HG03103 (cell line): ENCODE measurements around the gene COG5.
"Not testable (repeated sequence)": the region's sequence is repeated elsewhere in the genome, so short reads cannot be mapped to it uniquely, and the experiment has no call there.

Experiments used
- ATAC-seq: cut with Tn5 transposase; IDR thresholded peaks from one replicate; pipeline ENCODE4 v1.9.1; 2021; ENCODE audit warnings: low read depth; ENCODE audit not compliant: unreplicated experiment

COG5 gene

DNA sequence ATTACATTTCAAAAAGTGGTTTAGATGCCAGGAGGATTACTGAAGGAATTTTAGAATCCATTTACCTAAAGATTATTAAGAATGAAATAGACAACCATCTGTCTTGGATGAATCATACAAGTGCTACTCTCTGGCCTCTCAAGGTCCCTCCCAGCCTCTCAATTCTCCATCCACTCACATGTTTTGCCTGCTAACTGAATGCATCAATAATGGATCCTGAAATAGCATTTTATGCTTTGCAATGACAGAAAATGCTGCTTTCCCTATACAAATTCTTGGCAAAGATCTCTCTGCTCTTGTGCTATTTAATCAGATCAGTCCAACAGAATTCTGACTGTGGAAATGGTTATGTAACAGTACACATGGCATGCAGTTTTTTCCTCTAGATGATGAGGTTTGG, 326.9 kb downstream of the COG5 start:
- no peak for ATAC-seq

DNA sequence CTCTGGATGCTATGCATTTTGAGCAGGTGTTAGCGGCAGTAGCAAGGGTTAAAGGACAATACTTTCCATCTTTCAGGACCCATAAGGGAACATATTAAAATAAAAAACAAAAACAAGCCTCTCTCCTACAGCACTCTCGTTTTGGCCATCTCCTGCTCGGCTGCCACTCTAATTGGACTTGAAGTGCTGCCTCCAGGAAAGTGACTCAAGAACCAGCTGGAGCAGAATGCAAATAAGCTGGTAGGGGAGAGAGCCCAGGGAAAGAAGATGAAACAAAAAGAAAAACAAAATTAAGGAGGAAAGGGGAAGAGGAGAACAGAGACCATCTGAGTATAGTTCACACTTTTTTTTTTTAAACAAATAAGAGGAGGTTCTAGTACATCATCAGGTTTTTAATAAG, 329.3 kb downstream of the COG5 start:
- no peak for ATAC-seq

DNA sequence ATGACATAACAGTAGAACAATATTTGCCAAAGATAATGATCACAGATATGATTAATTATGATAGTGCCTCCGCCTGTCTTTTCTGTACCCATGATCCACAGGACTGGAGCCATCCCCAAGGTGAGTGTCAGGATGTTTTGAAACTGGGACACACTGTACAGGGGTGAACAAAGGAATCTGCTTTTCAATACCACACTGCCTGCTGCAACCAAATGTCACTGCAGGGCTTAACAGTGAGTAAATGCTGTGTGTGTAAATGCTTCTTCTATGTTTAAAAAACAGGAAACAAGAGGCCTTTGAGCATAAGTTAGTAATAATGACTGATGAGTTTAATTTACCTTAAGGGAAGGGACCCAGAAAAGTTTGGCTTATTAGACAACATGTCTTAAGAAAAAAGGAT, 329.7 kb downstream of the COG5 start:
- no peak for ATAC-seq

DNA sequence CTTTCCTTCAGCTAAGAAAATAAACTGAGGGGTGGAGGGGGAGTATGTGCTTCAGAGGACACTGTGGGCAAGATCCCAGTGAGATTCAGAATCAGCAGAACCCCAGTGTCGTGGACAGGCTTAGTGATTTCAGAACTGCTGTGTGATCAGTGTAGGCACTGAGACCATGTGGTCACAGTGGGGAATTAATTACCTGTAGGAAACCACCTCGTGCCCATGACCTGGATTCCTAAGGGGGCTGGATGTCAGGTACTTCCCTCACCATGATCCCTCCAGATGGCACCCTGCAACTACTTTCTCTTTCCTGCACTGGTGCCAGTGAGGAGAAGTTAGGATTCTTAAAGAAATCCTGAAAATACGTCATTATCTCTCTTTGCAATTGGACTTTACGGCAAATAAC, 330.5 kb downstream of the COG5 start:
- no peak for ATAC-seq

- no peak for ATAC-seq
These were observed 331.1 kb downstream of the COG5 start for GRCh38 chr7:107232568-107233090.

- no peak for ATAC-seq
These were observed 333.4 kb downstream of the COG5 start for GRCh38 chr7:107230334-107230733.

- no peak for ATAC-seq
These were observed 335.4 kb downstream of the COG5 start for GRCh38 chr7:107228291-107228690.

- no peak for ATAC-seq
These were observed 339.1 kb downstream of the COG5 start for GRCh38 chr7:107224374-107225223.

DNA sequence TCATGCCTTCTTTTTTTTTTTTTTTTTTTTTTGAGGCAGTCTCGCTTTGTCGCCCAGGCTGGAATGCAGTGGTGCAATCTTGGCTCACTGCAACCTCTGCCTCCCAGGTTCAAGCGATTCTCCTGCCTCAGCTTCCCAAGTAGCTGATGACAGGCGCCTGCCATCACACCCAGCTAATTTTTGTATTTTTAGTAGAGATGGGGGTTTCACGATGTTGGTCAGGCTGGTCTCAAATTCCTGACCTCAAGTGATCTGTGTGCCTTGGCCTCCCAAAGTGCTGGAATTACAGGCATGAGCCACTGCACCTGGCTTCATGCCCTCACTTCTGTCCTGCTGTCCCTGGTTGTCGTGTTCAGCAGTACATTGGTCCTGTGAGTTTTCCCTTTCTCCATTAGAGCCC, 342.9 kb downstream of the COG5 start:
- ATAC-seq, result not testable (repeated sequence)

DNA sequence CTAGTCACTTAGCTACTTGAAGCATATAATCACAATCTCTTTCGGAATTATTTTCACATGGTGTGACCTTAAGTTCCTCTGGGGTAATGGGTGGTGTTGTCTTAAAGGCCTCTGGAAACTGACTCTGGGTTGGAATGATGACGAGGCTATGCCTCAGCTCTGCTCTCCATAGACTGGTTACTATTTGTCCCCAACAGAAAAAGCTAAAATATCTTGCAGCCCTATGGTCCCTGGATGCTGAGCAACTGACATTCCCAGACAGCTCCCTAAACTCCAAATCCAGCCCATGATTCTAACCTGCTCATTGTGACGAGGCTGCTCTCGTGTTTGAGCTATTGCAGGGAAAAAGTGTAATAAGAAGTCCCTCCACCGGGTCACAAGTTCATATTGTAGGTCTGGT, 343.4 kb downstream of the COG5 start:
- ATAC-seq, result no peak

DNA sequence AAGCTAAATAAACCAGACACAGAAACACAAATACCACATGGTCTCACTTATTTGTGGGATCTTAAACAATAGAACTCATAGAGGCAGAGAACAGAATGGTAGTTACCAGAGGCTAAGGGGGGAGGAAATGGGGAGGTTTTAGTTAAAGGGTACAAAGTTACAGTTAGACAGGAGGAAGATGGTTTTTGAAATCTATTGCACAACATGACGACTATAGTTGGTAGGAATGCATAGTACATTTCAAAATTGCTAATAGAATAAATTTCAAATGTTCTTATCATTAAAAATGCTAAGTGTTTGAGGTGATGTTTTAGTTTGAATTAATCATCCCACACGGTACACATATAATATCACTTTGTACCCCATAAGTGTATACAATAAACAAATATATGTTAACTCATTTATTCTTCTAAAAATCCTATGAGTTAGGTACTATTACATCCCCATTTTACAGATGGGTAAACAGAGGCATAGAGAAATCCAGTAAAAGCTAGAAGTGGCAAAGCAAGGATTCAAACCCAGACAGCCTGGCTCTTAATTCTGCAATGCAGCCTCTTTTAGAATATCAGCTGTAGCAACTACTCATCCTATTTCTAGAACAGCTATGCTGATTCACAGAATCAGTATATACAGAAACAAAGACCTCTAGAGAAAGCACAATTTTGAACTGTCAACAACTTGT, 344.0 kb downstream of the COG5 start:
- no peak for ATAC-seq

- no peak for ATAC-seq
These were observed 349.8 kb downstream of the COG5 start for GRCh38 chr7:107213945-107214344.

DNA sequence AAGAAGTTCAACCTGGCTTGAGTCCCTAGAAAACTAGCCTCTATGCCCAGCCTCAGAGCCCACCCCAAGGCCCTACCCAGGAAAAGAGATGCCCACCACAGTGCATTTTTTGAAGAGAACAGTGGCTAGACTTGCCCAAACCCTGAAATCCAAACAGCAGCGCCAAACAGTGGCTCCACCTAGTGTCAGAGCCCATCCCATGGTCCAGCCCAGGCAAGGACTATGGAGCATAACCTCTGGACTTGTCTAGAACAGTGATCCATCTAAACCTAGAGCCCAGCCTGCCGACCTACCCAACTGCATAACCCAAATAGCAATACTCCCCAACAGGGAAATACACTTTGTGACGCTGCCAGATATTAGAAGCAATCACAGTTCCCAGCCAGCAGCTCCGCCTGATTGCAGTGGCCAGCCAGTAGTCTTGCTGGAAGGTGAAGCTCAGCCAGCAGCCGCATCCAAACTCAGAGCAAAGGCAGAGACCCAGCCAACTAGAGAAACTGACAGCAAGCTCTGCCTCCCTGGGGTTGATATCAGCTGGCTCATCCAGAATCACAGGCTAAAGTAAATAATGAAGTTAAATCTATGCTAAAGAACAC, 350.4 kb downstream of the COG5 start:
- no peak for ATAC-seq

GRCh38 chr7:107212725-107213124, 351.0 kb downstream of the COG5 start:
- ATAC-seq, result no peak

DNA sequence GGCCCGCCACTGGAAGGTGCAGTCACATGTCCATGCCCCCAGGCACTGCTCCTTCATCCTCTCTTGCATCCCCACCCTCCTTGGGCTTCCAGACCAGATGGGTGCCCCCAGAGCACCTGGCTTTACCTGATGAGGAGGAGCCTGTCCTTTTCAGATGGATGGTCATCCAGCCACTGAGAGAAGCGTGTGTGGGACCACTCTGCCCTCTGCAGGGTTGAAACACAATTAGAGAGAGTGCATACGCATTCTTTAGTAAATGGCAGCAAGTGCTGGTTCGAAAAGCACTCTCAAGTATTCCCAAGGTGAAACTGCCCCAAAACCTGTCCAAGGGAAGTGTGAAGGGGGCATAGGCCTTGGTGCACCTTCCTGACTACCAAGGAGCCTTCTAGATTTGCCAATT, 353.3 kb downstream of the COG5 start:
- no peak for ATAC-seq

DNA sequence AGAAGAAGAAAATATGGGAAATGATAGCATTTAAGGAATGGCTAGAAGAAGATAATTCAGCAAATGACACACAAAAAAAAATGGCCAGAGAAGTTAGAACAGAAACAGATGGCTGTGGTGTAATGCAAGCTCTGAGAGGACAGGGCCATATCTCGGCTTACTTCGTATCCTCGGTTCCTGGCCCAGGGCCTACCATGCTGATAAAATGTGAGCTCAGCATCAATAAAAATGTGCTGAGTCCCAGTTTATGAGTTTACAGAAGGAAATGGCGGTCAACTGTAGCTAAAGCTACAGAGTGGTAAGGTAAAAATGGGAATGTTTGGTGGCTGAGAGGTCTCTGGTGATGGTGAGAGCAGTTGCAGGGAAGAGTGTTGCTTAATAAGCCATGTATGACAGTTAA, 354.2 kb downstream of the COG5 start:
- no peak for ATAC-seq

DNA sequence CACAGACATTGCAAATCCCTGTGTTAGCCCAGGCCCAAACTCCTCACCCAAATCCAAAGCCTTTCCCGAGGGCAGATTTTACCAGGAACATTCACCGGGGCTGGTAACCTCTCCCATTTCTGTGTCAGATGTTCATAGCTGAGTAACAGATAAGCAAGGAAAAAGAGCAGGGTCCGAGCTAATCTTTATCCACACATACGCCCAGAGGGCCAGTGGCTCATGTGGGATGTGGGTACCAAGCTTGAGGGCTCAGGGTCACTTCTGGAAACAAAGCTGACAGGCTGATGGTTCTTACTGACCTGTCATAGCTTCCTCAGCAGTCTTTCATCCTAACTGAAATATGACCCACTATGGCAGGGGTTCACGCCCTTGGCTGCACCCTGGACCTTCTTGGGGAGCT, 355.2 kb downstream of the COG5 start:
- ATAC-seq, result no peak

- ATAC-seq, result no peak
These were observed 355.6 kb downstream of the COG5 start for GRCh38 chr7:107208024-107208521.

DNA sequence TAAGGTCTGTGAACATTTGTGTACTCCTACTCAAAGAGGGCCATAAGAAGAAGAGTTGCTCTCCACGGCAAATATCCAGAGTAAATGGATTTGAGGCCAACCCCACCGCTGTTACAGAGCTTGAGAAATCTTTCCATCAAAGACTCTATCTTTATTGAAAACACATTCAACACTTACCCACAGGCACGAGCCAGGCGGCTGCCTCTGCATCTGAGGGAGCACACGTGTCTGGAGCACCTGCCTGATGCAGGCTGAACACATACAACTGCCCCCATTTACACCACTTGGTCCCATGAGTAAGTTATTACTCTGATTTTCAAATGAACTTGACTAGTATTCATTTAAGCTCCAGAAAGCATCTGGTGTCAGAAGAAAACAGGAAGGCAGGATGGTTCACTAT, 356.3 kb downstream of the COG5 start:
- no peak for ATAC-seq

DNA sequence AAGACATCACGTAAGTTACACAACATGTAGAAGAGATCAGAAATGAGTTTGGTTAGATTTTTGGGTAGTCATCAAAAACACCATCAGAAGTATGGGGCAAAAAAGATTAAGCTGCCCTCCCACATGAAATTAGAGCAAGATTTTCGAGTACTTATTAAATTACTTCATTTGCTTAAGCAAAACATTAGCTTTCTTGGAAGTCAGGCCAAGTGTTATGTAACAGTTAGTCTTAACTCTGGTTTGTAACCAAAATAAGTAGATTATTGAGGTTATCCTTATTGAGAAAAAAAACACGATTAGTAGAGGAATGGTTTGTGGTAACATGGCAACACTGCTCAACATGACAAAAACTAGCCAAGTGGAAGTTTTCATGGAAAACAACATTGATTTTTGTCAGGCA, 357.0 kb downstream of the COG5 start:
- ATAC-seq, result no peak

- ATAC-seq, result no peak
These were observed 357.6 kb downstream of the COG5 start for GRCh38 chr7:107206136-107206535.
